ENCODE results near the gene STX17.
"Not testable (repeated sequence)": the region's sequence is repeated elsewhere in the genome, so short reads cannot be mapped to it uniquely, and the experiment has no call there.

Gene STX17

DNA sequence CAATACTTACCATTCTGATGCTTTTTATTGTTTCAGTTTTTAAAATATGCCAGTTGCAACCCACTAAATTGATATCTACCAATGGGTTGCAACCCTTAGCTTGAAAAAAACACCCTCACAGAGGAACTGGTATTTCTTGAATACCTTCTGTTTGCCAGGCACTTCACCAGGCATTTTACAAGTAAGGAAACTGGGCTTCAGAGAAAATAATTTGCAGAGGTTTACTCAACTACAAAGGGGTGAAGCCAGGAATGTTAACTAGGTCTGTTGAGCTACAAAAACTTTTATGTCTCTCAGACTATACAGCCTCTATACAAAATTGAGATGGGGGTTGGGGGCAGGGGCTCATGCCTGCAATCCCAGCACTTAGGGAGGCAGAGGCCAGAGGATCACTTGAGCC, 65.0 kb downstream of the STX17 start:
- no peak for DNase-seq (ENCODE audit: low spot score)

DNA sequence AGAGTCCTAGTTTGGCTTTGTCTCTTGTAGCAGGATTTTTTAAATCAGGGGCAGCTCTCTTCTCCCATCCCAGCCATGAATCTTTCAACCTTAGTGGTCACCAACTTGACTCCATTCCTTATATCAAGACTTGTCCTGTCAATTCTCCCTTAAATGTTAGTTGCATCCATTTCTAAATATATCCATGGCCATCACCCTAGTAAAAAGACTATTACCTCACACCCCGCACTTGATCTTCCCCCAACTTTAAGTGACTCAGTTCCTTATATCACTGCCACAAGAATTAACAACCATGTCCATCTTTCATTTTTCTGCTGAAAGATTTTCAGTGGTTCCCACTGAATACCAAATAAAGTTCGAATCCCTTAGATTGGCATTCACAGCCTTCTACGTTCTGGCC, 67.0 kb downstream of the STX17 start:
- no peak for DNase-seq (ENCODE audit: low spot score)

DNA sequence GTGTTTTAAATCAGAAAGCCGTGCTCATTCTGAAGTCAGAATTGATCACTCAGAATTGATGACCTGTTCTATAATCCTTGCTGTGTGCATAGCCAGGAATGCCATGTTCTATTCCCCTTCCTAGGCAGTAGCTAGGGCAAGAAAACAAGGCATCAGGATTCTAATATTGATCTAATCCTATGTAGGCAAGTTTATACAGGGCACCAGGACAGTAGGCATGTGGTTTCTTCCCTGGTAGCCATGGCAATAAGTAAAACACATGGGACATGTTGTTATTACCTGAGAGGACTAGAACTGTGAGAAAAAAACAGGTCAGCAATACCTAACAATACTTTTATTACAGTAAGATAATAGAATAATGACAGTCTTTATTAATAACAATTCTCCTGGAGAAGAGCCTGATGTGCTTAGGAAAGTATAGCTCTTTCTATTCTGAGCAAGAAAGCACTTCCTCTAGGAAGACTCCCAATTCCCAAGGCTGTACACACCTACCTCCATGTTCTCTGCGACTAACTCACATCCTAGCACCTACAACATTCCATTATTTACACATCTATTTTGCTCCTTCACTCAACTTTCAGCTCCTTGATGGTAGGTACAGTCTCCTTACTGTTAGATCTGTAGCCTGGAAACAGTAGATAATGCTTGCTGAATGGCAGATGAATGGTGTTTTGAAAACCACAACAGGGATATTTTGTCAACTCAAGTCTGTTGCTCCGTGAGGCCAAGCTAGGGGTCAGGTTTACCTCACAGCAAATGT, 70.8 kb downstream of the STX17 start:
- DNase-seq (ENCODE audit: low spot score), result no peak

DNA sequence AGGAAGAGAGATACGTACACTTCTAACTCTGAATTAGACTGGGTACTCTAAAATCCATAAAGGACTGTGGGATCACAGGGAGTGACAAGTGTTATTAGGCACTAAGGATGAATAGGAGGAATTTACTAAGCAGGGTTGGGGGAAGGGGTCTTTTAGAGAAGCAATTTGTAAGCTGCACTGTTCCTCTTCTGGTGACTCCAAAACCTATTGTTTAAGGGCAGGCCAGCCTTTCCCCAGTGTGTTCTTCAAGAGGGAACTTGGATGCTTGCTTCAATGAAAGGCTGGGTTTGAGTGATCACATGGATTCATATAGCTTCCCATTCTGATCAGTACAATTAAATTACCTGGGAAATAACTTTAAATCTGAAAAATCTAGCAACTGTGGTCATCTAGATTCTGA, 71.8 kb downstream of the STX17 start:
- no peak for DNase-seq (ENCODE audit: low spot score)

DNA sequence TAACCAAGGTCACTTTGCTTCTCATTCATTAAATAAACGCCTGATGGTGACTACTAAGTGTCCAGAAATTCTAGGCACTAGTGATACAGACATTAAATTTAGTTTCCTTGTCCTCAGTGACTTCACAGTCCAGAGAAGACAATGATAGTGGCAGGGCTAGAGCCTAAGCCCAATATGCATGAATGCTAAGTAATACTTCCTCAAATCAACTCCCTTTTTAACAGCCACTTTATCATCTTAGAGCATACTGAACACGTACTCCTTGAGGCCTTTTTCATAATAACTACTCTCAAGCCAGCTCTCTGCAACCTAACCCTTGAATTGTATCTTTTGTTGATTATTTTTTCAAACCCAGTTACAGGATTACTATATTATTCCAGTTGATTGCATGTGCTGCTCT, 74.1 kb downstream of the STX17 start:
- DNase-seq (ENCODE audit: low spot score), result no peak

DNA sequence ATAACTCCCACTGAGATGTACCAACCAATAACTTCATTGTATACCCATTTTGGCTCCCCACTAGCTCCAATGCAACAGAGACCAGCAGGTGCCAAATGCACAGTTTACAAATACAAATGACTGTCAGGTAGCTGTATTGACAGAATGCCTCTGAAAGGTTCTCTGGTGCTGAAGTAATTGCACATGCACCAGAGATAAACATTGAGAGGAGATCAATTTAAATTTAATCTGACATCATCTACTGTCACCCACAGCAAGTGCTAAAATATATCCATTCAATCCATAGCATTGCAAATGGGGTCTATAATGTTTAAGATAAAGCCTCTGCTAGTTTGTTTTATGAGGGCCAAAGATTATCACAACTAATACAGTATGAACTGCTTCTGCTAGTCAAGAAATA, 80.2 kb downstream of the STX17 start:
- no peak for DNase-seq (ENCODE audit: low spot score)

DNA sequence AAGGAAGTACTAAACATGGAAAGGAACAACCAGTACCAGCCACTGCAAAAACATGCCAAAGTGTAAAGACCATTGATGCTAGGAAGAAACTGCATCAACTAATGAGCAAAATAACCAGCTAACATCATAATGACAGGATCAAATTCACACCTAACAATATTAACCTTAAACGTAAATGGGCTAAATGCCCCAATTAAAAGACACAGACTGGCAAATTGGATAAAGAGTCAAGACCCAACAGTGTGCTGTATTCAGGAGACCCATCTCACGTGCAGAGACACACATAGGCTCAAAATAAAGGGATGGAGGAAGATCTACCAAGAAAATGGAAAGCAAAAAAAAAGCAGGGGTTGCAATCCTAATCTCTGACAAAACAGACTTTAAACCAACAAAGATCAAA, 84.1 kb downstream of the STX17 start:
- DNase-seq (ENCODE audit: low spot score), result not testable (repeated sequence)

DNA sequence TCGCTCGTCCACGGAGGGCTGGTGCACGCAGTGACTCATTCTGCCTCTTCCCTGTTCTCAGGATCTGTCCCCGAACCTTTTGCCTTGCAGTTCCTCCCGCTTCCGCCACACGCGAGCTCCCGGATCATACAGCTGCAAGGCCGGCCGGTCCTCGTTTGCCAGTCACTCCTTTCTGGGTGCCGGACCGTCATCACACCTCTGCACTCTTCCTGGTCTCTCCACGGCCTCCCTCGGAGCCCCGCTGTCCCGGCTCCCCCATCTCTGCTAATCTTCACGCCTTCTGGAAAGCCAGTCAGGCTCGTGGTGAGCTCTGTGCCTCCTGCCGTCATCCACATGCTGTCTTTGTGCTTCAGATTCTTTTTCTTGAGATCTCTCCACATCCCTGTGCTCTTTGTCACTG, 91.8 kb downstream of the STX17 start:
- no peak for DNase-seq (ENCODE audit: low spot score)

DNA sequence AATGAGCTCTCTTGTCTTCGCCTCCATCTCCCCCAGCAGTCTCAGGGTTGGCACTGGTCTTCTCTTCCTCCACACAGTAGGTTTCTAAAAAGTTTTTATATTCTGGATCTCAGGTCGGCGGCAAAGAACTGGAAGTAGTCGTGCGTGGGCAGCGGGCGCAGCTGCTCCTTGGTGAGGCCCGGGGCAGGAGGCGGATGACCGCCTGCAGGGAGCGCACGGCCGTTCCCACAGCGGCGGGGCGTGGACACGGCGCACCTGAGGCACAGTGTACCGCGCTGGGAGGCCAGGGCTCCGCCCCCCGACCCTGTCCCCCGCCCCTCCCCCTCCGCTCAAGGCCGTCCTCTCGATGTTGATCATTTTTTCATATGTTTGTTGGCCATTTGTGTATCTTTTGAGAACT, 92.4 kb downstream of the STX17 start:
- DNase-seq (ENCODE audit: low spot score), result no peak

DNA sequence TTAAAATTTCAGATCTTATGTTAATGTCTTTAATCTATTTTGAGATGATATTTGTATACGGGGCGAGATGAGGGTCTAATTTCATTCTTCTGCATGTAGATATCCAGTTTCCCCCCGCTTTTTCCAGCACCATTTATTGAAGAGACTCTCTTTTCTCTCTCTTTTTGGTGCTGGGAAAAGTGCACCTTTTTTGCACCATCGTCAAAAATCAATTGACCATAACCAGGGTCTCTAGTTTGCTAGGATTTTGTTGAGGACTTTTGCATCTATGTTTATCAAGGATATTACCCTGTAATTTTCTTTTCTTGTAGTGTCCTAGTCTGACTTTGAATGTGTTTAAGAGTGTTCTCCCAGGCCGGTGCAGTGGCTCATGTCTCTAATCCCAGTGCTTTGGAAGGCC, 93.3 kb downstream of the STX17 start:
- no peak for DNase-seq (ENCODE audit: low spot score)

DNA sequence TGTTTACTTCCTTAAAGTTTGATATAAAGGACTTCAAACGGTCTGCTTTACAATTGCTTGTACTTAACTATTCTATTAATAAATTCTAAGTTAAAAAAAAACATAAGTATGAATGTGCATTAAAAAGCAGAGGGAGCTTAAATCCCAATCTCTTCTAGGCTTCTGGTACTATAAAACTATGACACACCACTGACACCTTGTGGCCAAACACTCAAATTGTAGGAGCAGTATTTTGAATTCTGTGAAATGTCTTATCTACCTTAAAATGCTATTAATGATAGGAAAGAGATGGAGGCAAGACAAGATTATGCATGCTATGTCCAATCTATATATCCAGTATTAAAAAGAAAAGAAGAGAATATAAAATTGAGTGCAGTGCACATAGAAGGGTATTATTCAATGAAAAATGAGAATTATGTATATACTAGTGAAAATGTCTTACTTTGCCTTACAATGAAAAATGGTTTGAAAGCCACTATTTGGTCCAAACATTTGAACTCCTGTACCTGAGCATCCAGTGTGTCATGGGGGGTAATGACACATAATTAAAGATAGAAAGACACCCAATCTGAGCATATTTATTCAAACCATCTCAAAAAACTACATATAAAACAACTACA, 104.7 kb downstream of the STX17 start:
- peak; percentile 41 for DNase-seq (ENCODE audit: low spot score)

DNA sequence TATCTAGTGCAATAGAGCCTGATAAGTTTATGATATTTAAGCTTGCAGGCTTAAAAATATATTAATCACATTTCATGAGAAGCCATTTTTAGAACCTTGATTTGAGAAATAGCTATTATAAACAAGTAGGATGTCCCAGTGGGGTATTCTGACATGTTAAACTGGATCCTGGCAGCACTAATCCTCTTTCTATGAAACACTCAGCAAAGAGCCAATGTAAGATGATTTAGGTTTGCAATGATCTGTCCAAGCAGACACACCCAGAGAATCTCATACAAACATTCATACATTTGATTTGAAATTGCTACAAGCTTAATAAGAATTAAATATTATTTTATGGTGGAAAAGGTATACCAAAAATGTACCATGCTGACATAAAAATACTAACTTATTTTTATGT, 105.8 kb downstream of the STX17 start:
- no peak for DNase-seq (ENCODE audit: low spot score)

DNA sequence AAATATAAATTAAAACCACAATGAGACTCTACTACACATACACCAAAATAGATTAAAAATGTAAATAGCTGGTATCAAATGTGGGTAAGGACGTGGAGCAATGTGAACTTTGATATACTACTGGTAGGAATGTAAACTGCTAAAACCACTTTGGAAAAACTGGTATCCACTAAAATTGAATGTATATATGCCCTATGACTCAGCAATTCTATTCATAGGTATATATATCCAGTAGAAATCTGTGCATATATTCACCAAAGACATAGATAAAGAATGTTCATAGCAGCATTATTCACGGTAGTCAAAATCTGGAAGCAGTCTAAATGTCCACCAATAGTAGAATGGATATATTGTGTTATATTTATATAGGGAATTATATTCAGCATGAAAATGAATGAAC, 107.1 kb downstream of the STX17 start:
- no peak for DNase-seq (ENCODE audit: low spot score)

DNA sequence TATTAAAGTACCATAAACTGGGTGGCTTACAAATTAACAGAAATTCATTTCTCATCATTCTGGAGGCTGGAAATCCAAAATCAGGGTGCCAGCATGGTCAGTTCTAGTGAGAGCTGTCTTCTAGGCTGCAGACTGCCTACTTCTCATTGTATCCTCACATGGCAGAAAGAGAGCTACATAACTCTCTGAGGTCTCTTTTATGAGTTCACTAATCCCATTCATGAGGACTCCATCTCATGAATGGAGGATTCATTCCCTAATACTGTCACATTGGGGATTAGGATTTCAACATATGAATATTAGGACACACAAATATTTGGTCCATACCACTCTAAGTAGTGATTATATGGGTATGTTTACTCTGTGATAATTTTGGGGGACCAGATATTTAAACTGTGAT, 108.4 kb downstream of the STX17 start:
- DNase-seq (ENCODE audit: low spot score), result no peak

DNA sequence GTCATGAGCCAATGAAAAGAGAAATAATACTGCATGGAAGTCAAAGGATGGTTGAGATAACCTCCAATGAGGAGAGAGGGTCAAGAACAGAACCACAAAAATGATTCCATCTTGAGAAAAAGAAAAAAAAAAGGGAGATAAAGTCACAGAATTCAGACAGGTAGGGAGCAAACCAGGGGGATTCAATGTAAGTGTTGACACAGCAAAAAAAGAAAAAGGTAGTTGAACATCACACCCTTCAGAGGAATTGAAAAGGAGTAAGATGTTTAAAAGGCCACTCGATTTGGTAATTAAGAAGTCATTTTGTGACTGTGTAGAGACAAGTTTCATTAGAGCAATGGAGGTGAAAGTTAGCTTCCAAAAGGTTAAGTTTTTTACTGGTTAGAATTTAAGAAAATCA, 113.1 kb downstream of the STX17 start:
- no peak for DNase-seq (ENCODE audit: low spot score)

Measured in LoVo (cell line).